Smooth muscle cell (in vitro differentiated cells): Measurements from ENCODE around the gene DCBLD1. TPM values are rescaled to one million over a fixed set of nuclear protein-coding genes. Genes with fewer than 3 reads are reported as not detected.
A peak's percentile ranks its signal among the peaks of the same experiment; 100 is the strongest.

Experiments
- DNase-seq: peaks from one replicate; lab custom pipeline; 2025; ENCODE audit not compliant: unreplicated experiment; lab: John Stamatoyannopoulos, UW
- H2AFZ ChIP-seq: fragments of 200-600 bp; sonication (generic); 2 replicates; pipeline ENCODE4 v1.6.0; 2016; ENCODE audit warnings: antibody characterized with exemption, low read depth, mild to moderate bottlenecking
- H3F3A ChIP-seq: fragments of 200-600 bp; sonication (generic); 2 replicates; pipeline ENCODE4 v1.6.0; 2017; ENCODE audit warnings: antibody characterized with exemption, low read depth
- H3K27ac ChIP-seq: fragments of 200-600 bp; sonication (generic); 2 replicates; pipeline ENCODE4 v1.5.1; 2016; ENCODE audit warnings: low read depth, mild to moderate bottlenecking
- H3K27me3 ChIP-seq: fragments of 200-600 bp; sonication (generic); 2 replicates; pipeline ENCODE4 v1.6.1; 2016; ENCODE audit warnings: low read depth, mild to moderate bottlenecking
- H3K36me3 ChIP-seq: fragments of 200-600 bp; sonication (generic); 2 replicates; pipeline ENCODE4 v1.5.1; 2016; ENCODE audit warnings: low read depth
- H3K4me1 ChIP-seq: fragments of 200-600 bp; sonication (generic); 2 replicates; pipeline ENCODE4 v1.5.1; 2016; ENCODE audit warnings: low read depth
- H3K4me2 ChIP-seq: fragments of 200-600 bp; sonication (generic); 2 replicates; pipeline ENCODE4 v1.6.0; 2016; ENCODE audit warnings: mild to moderate bottlenecking
- H3K4me3 ChIP-seq: fragments of 200-600 bp; sonication (generic); 2 replicates; pipeline ENCODE4 v1.5.1; 2016; ENCODE audit warnings: mild to moderate bottlenecking
- H3K79me2 ChIP-seq: fragments of 200-600 bp; sonication (generic); 2 replicates; pipeline ENCODE4 v1.6.0; 2016; ENCODE audit warnings: low read depth, mild to moderate bottlenecking
- H3K9ac ChIP-seq: fragments of 200-600 bp; sonication (generic); 2 replicates; pipeline ENCODE4 v1.6.0; 2016; ENCODE audit warnings: low read depth
- H3K9me3 ChIP-seq: fragments of 200-600 bp; sonication (generic); replicated peaks from 2 replicates; pipeline ENCODE4 v1.5.1; 2016; ENCODE audit warnings: low read depth
- H4K20me1 ChIP-seq: fragments of 200-600 bp; sonication (generic); 2 replicates; pipeline ENCODE4 v1.6.0; 2016; ENCODE audit warnings: low read depth
- WGBS: methylation state at CpG from one replicate; pipeline ENCODE4 v1.1.7; 2016; ENCODE audit warnings: low lambda C conversion rate; 5-methylcytosine and 5-hydroxymethylcytosine counted together
- polyA plus RNA-seq: library from polyadenylated mRNA; unstranded; fragments of >200 nt; fragmentation: Nextera tagmentation; extraction: Ambion mirVana; gene quantifications from 2 replicates; pipeline ENCODE4 v1.2.1, GENCODE V29; 2016
- total RNA-seq: library from RNA; depleted of rRNA; stranded (reverse); fragments of >200 nt; gene quantifications from 2 replicates; pipeline ENCODE4 v1.2.3, GENCODE V29; 2014
- TF ChIP-seq, protein P1 (sequence below): fragments of 200-600 bp; sonication (generic); IDR thresholded peaks from 2 replicates; pipeline ENCODE4 v1.5.1; 2017; ENCODE audit warnings: borderline replicate concordance, mild to moderate bottlenecking, antibody characterized with exemption; ENCODE audit not compliant: insufficient read depth, poor library complexity, severe bottlenecking

DCBLD1 gene
- total and polyA plus RNA-seq, 2 experiments from 2014 or later, result 44.6 to 82.1 TPM

DNA sequence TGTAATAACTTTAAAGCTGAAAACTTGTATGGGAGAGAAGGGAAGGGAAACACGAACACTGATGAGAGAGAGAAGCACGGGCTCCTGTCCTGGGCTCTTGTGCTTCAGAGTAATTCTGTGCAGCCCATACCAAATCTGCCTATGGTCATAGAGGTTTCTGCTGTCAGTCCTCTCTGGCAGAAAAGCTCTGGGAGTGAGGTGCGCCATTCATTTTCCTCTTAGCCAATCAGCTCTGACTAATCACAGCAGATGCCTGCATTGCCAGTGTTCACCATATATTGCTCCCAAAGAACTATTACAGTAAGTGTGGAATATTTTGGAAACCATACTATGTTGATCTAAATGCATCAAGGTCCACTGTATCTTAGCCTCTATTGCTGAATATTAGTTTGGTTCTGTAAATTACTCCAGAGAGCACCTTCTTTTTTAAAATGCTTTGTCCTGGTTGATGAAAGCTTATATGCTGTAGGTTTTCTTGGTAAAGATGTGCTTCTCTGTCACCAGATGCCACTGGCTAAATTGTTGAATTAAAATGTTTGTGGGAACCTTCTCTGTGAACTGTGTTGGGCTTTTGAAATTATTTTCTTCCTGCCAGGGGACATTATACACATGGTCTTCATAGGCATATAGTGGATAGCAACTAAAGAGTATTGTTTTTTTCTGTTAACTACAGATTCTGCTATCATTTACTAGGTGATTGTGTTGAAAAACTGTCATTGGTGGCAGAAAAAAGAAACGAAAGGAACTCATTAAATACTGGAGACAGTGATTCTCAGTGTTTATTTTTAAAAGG lies 38.3 kb downstream of the DCBLD1 start:
- TF ChIP-seq, protein P1, sequence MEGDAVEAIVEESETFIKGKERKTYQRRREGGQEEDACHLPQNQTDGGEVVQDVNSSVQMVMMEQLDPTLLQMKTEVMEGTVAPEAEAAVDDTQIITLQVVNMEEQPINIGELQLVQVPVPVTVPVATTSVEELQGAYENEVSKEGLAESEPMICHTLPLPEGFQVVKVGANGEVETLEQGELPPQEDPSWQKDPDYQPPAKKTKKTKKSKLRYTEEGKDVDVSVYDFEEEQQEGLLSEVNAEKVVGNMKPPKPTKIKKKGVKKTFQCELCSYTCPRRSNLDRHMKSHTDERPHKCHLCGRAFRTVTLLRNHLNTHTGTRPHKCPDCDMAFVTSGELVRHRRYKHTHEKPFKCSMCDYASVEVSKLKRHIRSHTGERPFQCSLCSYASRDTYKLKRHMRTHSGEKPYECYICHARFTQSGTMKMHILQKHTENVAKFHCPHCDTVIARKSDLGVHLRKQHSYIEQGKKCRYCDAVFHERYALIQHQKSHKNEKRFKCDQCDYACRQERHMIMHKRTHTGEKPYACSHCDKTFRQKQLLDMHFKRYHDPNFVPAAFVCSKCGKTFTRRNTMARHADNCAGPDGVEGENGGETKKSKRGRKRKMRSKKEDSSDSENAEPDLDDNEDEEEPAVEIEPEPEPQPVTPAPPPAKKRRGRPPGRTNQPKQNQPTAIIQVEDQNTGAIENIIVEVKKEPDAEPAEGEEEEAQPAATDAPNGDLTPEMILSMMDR, result no peak
- no peak overlapping the region for H3K4me3 ChIP-seq
- no peaks in the 10 kb centered on the region for H3K9me3 ChIP-seq
- peak overlapping the region; percentile 6 for H3K9ac ChIP-seq
- no peaks in the 10 kb centered on the region for H3F3A ChIP-seq
- 86% methylated on average over 4 of the region's 4 CpGs for WGBS
- no peak overlapping the region for H2AFZ ChIP-seq
- H3K4me2 ChIP-seq, result peak overlapping the region; percentile 13
- peaks cover 3% of the 10 kb centered on the region for H3K36me3 ChIP-seq
- H3K27ac ChIP-seq, result peak overlapping the region; percentile 80
- no peaks in the 10 kb centered on the region for H4K20me1 ChIP-seq
- H3K4me1 ChIP-seq, result peaks cover 3% of the 10 kb centered on the region
- no peak for DNase-seq
- H3K79me2 ChIP-seq, result peaks cover 13% of the 10 kb centered on the region
- H3K27me3 ChIP-seq, result no peaks in the 10 kb centered on the region

DNA sequence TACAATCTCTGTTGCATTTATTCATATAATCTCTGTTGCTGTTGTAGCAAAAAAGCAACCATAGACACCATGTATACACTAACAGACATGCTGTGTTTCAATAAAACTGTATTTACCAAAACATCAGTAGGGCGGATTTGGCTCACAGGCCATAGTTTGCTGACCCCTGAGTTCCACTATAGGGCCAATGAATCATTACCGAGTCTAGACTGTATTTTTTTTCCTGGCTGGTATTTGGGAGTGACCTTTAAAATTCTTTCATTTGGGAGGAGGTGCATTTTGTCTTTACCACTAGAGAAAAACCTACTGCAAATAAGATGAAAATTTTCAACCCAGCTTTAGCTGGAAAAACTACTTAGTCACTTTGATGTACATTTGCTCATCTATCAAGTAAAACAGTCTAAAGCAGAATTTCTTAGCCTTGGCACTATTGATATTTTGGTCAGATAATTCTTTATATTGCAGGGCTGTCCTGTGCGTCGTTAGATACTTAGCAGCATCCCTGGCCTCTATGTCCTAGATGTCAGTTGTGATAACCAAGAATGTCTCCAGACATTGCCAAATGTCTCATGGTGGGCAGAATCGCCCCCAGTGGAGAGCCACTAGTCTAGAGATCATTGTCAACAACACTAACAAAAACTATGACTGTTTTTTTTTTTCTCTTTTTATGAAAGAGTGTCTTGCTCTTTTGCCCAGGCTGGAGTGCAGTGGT lies 39.5 kb downstream of the DCBLD1 start:
- no peaks in the 10 kb centered on the region for H3K27me3 ChIP-seq
- peaks cover 3% of the 10 kb centered on the region for H3K36me3 ChIP-seq
- H3K4me1 ChIP-seq, result peaks cover 3% of the 10 kb centered on the region
- H4K20me1 ChIP-seq, result no peaks in the 10 kb centered on the region
- DNase-seq, result no peak
- H3K9ac ChIP-seq, result peak overlapping the region; percentile 8
- peaks cover 13% of the 10 kb centered on the region for H3K79me2 ChIP-seq
- no peaks in the 10 kb centered on the region for H3K9me3 ChIP-seq
- H2AFZ ChIP-seq, result no peak overlapping the region
- no peaks in the 10 kb centered on the region for H3F3A ChIP-seq
- TF ChIP-seq, protein P1, result no peak
- H3K27ac ChIP-seq, result peak overlapping the region; percentile 80
- no peak overlapping the region for H3K4me3 ChIP-seq
- H3K4me2 ChIP-seq, result peak overlapping the region; percentile 13
- WGBS, result 63% methylated on average over 5 of the region's 5 CpGs

DNA sequence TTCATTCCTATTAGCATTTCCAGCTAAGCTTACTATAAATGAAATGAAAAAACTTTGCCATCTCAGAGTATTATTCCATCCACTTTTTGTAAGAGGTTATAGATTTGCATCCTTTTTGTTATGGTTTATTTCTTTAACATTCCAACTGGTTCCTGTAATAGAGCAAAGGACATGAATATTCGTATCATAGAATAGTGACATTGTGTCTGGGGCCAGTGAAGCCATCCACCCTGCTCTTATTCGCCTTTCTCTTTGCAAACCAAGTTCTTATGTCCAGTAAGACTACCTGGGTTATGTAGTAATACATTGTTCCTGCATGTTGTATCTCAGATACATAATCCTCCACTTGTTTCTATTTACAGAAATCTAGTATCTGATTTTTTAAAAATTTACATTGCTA lies 43.1 kb downstream of the DCBLD1 start:
- peaks cover 5% of the 10 kb centered on the region for H3K36me3 ChIP-seq
- no peak overlapping the region for H3K4me2 ChIP-seq
- H3K27me3 ChIP-seq, result no peaks in the 10 kb centered on the region
- H3K79me2 ChIP-seq, result no peaks in the 10 kb centered on the region
- H3K9me3 ChIP-seq, result no peaks in the 10 kb centered on the region
- no peak overlapping the region for H2AFZ ChIP-seq
- H3K4me1 ChIP-seq, result peaks cover 3% of the 10 kb centered on the region
- TF ChIP-seq, protein P1, result no peak
- no peak overlapping the region for H3K27ac ChIP-seq
- no peak overlapping the region for H3K4me3 ChIP-seq
- peaks cover 6% of the 10 kb centered on the region for H3F3A ChIP-seq
- H3K9ac ChIP-seq, result no peak overlapping the region
- WGBS, result 98% methylated on average over 2 of the region's 2 CpGs
- DNase-seq, result no peak
- no peaks in the 10 kb centered on the region for H4K20me1 ChIP-seq
